ENCODE results near the gene WSCD1.

WSCD1 gene

DNA sequence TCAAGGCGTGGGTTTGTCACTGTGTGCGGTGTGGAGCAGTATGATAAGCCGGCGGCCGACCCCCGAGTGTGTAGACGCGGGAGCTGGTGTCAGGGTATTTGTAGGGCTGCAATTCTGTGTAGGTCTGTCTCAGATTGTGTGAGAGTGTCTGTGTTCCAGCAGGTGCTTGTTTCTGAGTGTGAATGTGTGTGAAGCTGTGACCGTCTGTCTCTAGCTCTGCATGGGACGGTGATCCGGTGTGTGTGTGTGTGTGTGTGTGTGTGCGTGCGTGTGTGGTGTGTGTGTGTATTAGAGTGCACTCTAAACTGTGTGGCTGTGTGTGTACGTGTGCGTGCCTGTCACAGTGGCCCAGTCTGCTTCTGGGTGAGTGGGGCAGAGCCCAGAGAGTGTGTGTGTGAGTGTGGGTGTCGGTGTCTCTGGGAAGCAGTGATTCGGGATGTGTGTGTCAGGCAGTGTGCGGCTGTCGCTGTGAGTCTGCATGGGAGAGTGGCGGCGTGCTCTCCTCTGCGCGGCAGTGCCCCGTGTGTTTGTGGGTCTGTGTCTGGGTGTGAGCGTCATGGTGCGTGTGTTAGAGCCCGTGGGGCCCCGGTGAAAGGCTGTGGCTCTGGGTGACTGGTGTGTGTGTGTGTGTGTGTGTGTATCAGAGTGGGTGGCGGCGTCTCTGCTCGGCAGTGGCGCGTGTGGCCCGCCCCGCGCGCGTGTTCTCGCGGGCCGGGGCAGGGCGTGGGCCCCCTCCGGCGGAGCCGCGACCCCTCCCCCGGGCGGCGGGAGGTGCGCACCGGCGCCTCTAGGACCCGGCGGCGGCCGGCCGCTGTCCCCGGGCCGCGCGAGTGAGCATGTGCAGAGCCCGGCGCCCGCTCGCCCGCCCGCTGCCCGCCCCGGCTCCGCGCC lies at the start of gene WSCD1:
WSCD1 (plus strand) TSS at position 841 of the 891 bp plus-strand sequence. CDS start 10,280 bp downstream, outside the sequence.
- DNase-seq (ENCODE audit: low read depth, low spot score) = no peak
- H3K27ac ChIP-seq = no peak within 1 kb of the TSS

DNA sequence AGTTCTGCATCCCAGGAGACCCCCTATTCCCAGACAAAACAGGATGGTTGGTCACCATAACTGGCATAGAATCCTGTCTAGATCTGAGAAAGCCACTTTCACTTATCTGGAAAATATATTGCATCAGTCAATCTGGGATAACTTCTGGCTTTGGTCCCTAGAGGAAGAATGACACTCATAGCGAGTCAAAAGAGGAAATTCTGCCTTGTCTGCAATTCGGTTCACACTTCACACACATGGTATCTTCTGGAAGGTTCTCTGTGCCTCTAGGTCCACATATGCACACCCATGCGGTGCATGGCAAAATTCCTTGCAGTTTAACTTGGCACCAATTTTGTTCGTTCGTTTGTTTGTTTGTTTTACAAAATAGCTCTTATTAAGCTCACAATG lies 49.2 kb upstream of the WSCD1 start:
- DNase-seq (ENCODE audit: low read depth, low spot score) = no peak
- H3K27ac ChIP-seq = no peak overlapping the region

DNA sequence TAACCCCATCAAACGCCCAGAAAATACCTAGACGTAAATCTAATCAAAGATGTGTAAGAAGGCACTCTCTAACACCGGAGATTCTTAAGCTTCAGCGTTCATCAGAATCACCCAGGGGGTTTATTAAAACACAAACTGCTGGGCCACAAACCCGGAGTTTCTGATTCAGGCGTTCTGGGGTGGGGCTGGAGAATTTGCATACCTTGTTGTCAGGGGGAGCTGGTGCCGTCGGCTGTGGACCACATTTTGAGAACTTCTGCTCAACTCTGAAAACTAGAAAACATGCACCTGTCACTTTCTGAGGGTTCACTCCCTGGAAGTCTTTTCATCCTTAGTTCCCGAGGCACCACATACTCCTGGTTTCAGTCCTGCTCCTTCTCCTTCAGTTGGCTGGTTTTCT lies 48.6 kb upstream of the WSCD1 start:
- no peak for DNase-seq (ENCODE audit: low read depth, low spot score)
- no peak overlapping the region for H3K27ac ChIP-seq

DNA sequence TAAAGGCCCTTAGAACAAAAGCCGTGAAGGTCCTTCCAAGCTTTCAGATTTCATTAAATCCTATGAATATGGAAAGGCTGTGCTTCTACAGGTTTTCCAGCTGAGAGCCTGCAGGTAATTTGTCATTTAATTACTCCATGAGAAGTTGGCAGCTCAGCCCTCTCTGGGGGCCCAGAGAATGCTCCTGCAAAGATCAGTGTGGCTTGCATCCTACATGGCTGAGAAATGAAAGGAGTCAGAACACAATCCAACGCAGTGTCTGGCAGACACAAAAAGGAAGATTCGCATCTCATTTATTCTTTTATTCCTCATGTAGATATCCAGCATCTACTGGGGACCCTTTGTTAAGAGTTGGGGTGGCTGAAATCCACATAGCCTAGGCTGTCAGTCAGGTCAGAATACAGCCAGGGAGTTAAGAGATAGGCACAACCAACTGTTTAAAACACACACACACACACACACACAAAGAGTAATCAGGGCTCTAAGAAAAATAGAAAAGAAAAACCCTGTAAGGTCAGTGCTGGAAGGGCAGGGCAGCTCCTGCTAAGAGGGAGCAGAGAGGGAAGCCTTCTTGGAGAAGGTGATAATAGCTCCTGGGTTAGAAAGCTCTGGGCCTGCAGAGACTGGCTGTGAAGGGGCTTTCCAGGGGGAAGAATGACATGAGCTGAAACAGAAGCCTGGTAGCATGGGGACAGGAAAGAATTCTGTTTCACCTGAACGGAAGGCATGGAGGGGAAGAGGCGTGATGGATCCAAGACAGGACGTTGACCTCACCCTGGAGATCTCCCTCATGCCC lies 46.9 kb upstream of the WSCD1 start:
- DNase-seq (ENCODE audit: low read depth, low spot score) = no peak
- H3K27ac ChIP-seq = no peak overlapping the region

GRCh38 chr17:6024576-6024975 lies 45.6 kb upstream of the WSCD1 start:
- DNase-seq (ENCODE audit: low read depth, low spot score) = no peak
- H3K27ac ChIP-seq = no peak overlapping the region

GRCh38 chr17:6027342-6028024 lies 42.7 kb upstream of the WSCD1 start:
- DNase-seq (ENCODE audit: low read depth, low spot score) = no peak
- no peak overlapping the region for H3K27ac ChIP-seq

- DNase-seq (ENCODE audit: low read depth, low spot score) = no peak
- H3K27ac ChIP-seq = no peak overlapping the region
These were observed 41.9 kb upstream of the WSCD1 start for GRCh38 chr17:6028294-6028693.

DNA sequence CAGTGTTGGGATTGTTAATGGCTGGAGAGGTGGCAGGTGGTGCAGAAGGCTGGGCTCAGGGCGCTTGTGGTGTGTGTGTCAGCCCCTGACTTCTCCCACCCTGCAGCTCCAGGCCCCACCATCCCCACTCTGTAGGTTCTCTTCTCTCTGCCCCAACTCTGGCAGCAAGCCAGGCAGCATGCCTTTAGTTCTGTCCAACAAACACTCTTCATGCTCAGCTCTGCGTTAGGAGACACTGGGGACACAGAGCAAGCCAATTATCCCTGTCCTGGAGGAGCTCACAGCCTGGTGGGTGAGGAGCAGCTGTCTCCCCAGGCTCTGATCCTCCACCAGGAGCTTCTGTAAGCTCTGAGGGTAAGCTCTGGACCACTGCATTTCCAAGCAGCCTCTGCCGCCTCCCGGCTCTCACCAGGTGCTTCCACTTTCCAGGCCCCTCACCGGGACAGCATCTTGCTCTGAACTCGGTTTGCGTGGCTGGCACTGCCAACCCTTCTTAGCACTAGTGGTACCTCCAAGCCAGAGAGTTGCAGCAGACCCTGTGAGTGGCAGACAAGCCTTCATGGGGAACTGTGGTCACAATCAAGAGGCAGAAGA lies 34.3 kb upstream of the WSCD1 start:
- H3K27ac ChIP-seq = no peak overlapping the region
- DNase-seq (ENCODE audit: low read depth, low spot score) = no peak

GRCh38 chr17:6040504-6040903 lies 29.7 kb upstream of the WSCD1 start:
- no peak for DNase-seq (ENCODE audit: low read depth, low spot score)
- no peak overlapping the region for H3K27ac ChIP-seq

DNA sequence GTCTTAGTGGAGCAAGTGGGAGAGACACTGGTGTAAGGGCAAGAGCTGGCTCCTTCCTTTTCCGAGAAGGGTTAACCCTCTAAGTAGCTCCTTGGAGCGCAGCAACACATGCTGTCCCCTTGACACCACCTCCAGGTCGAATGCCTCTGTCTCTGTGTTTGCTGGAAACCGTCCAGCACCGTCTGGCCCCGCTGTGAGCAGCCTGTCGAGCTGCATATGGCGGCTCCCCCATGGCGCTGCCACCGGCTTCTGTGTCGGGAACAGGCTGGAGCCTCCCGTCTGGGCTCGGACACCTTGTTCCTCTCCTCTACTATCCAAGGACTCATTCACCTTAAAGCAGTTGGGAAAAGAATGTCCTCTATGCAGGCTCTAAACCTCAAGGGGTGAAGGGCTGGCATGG lies 28.9 kb upstream of the WSCD1 start:
- no peak overlapping the region for H3K27ac ChIP-seq
- DNase-seq (ENCODE audit: low read depth, low spot score) = no peak

- no peak for DNase-seq (ENCODE audit: low read depth, low spot score)
- no peak overlapping the region for H3K27ac ChIP-seq
These were observed 26.8 kb upstream of the WSCD1 start for GRCh38 chr17:6043405-6043804.

GRCh38 chr17:6044261-6044660 lies 25.9 kb upstream of the WSCD1 start:
- no peak for DNase-seq (ENCODE audit: low read depth, low spot score)
- no peak overlapping the region for H3K27ac ChIP-seq

- H3K27ac ChIP-seq = no peak overlapping the region
- DNase-seq (ENCODE audit: low read depth, low spot score) = no peak
These were observed 24.4 kb upstream of the WSCD1 start for GRCh38 chr17:6045621-6046357.

GRCh38 chr17:6046431-6046830 lies 23.7 kb upstream of the WSCD1 start:
- DNase-seq (ENCODE audit: low read depth, low spot score) = no peak

DNA sequence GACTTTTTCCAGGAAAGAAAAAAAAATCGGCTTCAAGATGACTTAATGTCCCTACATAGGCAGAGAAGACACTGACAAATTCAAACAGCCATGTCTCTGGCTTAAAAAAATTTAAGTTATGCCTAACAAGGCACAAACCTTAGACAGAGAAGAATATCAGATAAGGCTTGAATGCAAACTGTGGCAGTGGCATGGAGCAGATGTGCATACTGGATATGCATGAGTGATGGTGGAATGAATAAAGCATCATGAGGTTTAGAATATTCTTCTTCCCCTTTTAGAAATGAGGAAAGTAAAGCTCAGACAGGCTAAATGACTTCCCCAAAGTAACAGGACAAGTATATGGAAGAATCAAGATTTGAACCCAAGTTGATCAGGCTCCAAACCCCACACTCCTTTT lies 23.2 kb upstream of the WSCD1 start:
- no peak for DNase-seq (ENCODE audit: low read depth, low spot score)
- no peak overlapping the region for H3K27ac ChIP-seq

More at GRCh38 chr17:6046431-6046830, 23.7 kb upstream of the WSCD1 start:
- H3K27ac ChIP-seq = no peak overlapping the region

DNA sequence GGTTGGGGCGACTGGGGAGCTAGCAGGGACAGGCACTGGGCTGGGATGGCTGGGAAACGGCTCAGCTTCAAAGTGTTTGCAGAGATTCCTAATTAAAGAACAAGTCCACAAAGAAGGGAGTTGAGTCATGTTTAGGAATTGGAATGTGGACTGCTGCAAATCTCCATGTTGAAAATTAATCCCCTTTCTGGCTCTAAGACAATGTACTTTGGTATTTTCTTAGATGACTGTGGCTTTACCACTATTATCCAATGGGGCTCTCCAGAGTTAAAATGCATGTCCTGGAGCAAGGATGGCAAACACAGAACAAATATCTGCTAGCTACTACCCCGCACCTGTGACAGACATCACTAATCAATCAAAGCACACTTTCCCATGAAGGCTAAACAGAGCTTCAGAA lies 22.2 kb upstream of the WSCD1 start:
- H3K27ac ChIP-seq = no peak overlapping the region
- no peak for DNase-seq (ENCODE audit: low read depth, low spot score)

- no peak overlapping the region for H3K27ac ChIP-seq
- DNase-seq (ENCODE audit: low read depth, low spot score) = no peak
These were observed 21.7 kb upstream of the WSCD1 start for GRCh38 chr17:6048486-6048885.

GRCh38 chr17:6052926-6053325 lies 17.3 kb upstream of the WSCD1 start:
- no peak for DNase-seq (ENCODE audit: low read depth, low spot score)
- no peak overlapping the region for H3K27ac ChIP-seq

DNA sequence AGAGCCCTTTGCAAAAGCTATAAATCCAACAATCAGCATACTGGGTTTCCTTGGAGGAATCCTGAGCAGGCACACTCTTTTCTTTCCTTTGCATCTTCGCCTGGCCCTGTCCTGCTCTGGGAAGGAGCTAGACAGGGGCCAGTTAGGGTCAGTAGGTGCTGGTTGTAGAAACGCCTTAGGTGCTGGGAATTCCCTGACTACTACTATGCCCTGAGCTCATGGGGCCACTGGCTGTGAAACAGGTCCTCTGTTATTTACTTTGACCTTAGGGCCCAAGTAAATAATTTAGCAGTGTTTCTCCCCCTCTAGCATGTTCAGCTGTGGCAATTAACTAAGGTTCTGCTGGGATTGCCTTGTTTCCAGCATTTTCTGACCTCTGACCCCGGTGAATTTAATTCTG lies 15.8 kb upstream of the WSCD1 start:
- no peak for DNase-seq (ENCODE audit: low read depth, low spot score)
- H3K27ac ChIP-seq = no peak overlapping the region

- no peak overlapping the region for H3K27ac ChIP-seq
- no peak for DNase-seq (ENCODE audit: low read depth, low spot score)
These were observed 14.1 kb upstream of the WSCD1 start for GRCh38 chr17:6056104-6056503.
